Hepatocyte (in vitro differentiated cells): ENCODE measurements around the gene SMIM38.

Experiments
- CTCF ChIP-seq: fragments of 200-600 bp; sonication (generic); IDR thresholded peaks from 2 replicates; pipeline ENCODE4 v1.5.1; 2016; ENCODE audit warnings: antibody characterized with exemption, mild to moderate bottlenecking; ENCODE audit not compliant: poor library complexity
- EZH2 ChIP-seq: fragments of 200-600 bp; sonication (generic); IDR thresholded peaks from 2 replicates; pipeline ENCODE4 v1.6.1; 2016; ENCODE audit warnings: antibody characterized with exemption, mild to moderate bottlenecking, borderline replicate concordance
- EZH2phosphoT487 ChIP-seq: fragments of 200-600 bp; sonication (generic); IDR thresholded peaks from one replicate; pipeline ENCODE4 v1.6.1; 2018; ENCODE audit warnings: antibody characterized with exemption, mild to moderate bottlenecking, low read depth, moderate library complexity; ENCODE audit not compliant: unreplicated experiment, severe bottlenecking

- TF ChIP-seq CTCF (no peak), EZH2 (no peak), EZH2phosphoT487 (no peak)
Measured at GRCh38 chr11:69129647-69130046, 26.1 kb upstream of the SMIM38 start.
